Measurements from ENCODE around the gene OTOP2. TPM values are rescaled to one million over a fixed set of nuclear protein-coding genes. Genes with fewer than 3 reads are reported as not detected.

The OTOP2 gene
- total RNA-seq, 1 experiment from 2014 or later = not detected

GRCh38 chr17:74875155-74875976, 48.7 kb upstream of the OTOP2 start:
- no peak overlapping the region for H3K4me3 ChIP-seq (ENCODE audit: low read length)
- H3F3A ChIP-seq (ENCODE audit: low read length, unreplicated experiment) = no peaks in the 10 kb centered on the region
- no peak overlapping the region for H3K27ac ChIP-seq (ENCODE audit: low read length)
- peaks cover 19% of the 10 kb centered on the region for H3K4me1 ChIP-seq (ENCODE audit: insufficient read depth, low read length)
- no peaks in the 10 kb centered on the region for H3K36me3 ChIP-seq (ENCODE audit: low read depth, low read length)
- TF ChIP-seq CTCF (conservative IDR thresholded peaks at IDR 0.05; ENCODE audit: low read depth, low read length) = no peak
- TF ChIP-seq EZH2phosphoT487 (IDR thresholded peaks at IDR 0.05; ENCODE audit: borderline replicate concordance, low read length) = no peak
- TF ChIP-seq EZH2 (IDR thresholded peaks at IDR 0.05; ENCODE audit: low read length, unreplicated experiment) = no peak
- BruUV-seq (replicated peaks) = no TSS peak
- no peak overlapping the region for H3K9ac ChIP-seq (ENCODE audit: low read length)
- H3K9me3 ChIP-seq (ENCODE audit: low read length) = no peaks in the 10 kb centered on the region
- CTCF ChIA-PET = no interaction called here
- H3K27me3 ChIP-seq (ENCODE audit: low read length) = no peaks in the 10 kb centered on the region
- no peak overlapping the region for H2AFZ ChIP-seq (ENCODE audit: low read length)
- H3K79me2 ChIP-seq (ENCODE audit: low read length) = 0 out of 2 replicates have a peak, but pooled peaks cover 3% of the 10 kb centered on the region
- no peak for ATAC-seq
- no peak overlapping the region for H3K4me2 ChIP-seq (ENCODE audit: low read length)
- H4K20me1 ChIP-seq (ENCODE audit: low read length) = no peaks in the 10 kb centered on the region
- no peak for DNase-seq
- intact Hi-C loops (cut with micrococcal nuclease) = no loop called here
- POLR2A ChIA-PET (ENCODE audit: unreplicated experiment) = no interaction called here
- H3K9me2 ChIP-seq (replicated peaks; ENCODE audit: low read length) = no peaks in the 10 kb centered on the region

GRCh38 chr17:74875977-74876593, 48.0 kb upstream of the OTOP2 start:
- Histone ChIP-seq H3K4me3 (ENCODE audit: low read length) (no peak overlapping the region), H3K9me2 (replicated peaks; ENCODE audit: low read length) (no peaks in the 10 kb centered on the region), H3K9ac (ENCODE audit: low read length) (no peak overlapping the region), H3K27me3 (ENCODE audit: low read length) (peaks cover 4% of the 10 kb centered on the region), H3F3A (ENCODE audit: low read length, unreplicated experiment) (no peaks in the 10 kb centered on the region), H3K79me2 (ENCODE audit: low read length) (0 out of 2 replicates have a peak, but pooled peaks cover 3% of the 10 kb centered on the region), H3K27ac (ENCODE audit: low read length) (no peak overlapping the region), H3K9me3 (ENCODE audit: low read length) (no peaks in the 10 kb centered on the region), H3K4me1 (ENCODE audit: insufficient read depth, low read length) (peaks cover 19% of the 10 kb centered on the region), H3K36me3 (ENCODE audit: low read depth, low read length) (no peaks in the 10 kb centered on the region), H3K4me2 (ENCODE audit: low read length) (no peak overlapping the region), H4K20me1 (ENCODE audit: low read length) (no peaks in the 10 kb centered on the region), H2AFZ (ENCODE audit: low read length) (no peak overlapping the region)
- BruUV-seq (replicated peaks) = no TSS peak
- no peak for TF ChIP-seq CTCF (conservative IDR thresholded peaks at IDR 0.05; ENCODE audit: low read depth, low read length)
- TF ChIP-seq EZH2 (IDR thresholded peaks at IDR 0.05; ENCODE audit: low read length, unreplicated experiment) = no peak
- TF ChIP-seq EZH2phosphoT487 (IDR thresholded peaks at IDR 0.05; ENCODE audit: borderline replicate concordance, low read length) = no peak
- intact Hi-C loops (cut with micrococcal nuclease) = no loop called here
- CTCF ChIA-PET = no interaction called here
- POLR2A ChIA-PET (ENCODE audit: unreplicated experiment) = interaction anchor here (0.7 kb wide), 1 partner anchor 10 kb away, joined by 11 read pairs; no protein-coding TSS in a partner anchor
- DNase-seq (no peak), ATAC-seq (no peak)

Data from PC-3 (cell line).